Effector memory CD4-positive, alpha-beta T cell (primary cell): Measurements from ENCODE around the gene ZCCHC24.

Experiments used
- DNase-seq, 3 donors: peaks; one replicate each; pipeline ENCODE4 v3.0.0-alpha.2; 2020
- H3K27ac ChIP-seq: 2 replicates; pipeline ENCODE4 v1.7.0; 2013; ENCODE audit warnings: mild to moderate bottlenecking, low read length, moderate library complexity; ENCODE audit not compliant: insufficient read depth, poor library complexity, severe bottlenecking
- H3K27me3 ChIP-seq: replicated peaks from 2 replicates; pipeline ENCODE4 v1.7.0; 2013; ENCODE audit warnings: mild to moderate bottlenecking, low read length; ENCODE audit not compliant: insufficient read depth, control insufficient read depth, poor library complexity, severe bottlenecking
- H3K36me3 ChIP-seq: 2 replicates; pipeline ENCODE4 v1.7.0; 2013; ENCODE audit warnings: mild to moderate bottlenecking, low read length, moderate library complexity; ENCODE audit not compliant: control insufficient read depth, insufficient read depth
- H3K4me1 ChIP-seq: 2 replicates; pipeline ENCODE4 v1.7.0; 2013; ENCODE audit warnings: low read length, mild to moderate bottlenecking; ENCODE audit not compliant: control insufficient read depth, insufficient read depth, poor library complexity, severe bottlenecking
- H3K4me3 ChIP-seq: 2 replicates; pipeline ENCODE4 v1.7.0; 2013; ENCODE audit warnings: low read length, low read depth, mild to moderate bottlenecking; ENCODE audit not compliant: insufficient read depth, poor library complexity, severe bottlenecking
- H3K9me3 ChIP-seq: 2 replicates; pipeline ENCODE4 v1.7.0; 2013; ENCODE audit warnings: mild to moderate bottlenecking, low read length, moderate library complexity; ENCODE audit not compliant: control insufficient read depth

The ZCCHC24 gene

GRCh38 chr10:79392020-79392398 lies 53.4 kb downstream of the ZCCHC24 start:
- Histone ChIP-seq H3K4me1 (no peaks in the 10 kb centered on the region), H3K27me3 (no peaks in the 10 kb centered on the region), H3K27ac (no peak overlapping the region), H3K9me3 (no peaks in the 10 kb centered on the region), H3K4me3 (no peak overlapping the region), H3K36me3 (no peaks in the 10 kb centered on the region)
- DNase-seq = no peak

- no peak for DNase-seq
- H3K27me3 ChIP-seq = no peaks in the 10 kb centered on the region
- H3K27ac ChIP-seq = no peak overlapping the region
- H3K4me3 ChIP-seq = no peak overlapping the region
- H3K9me3 ChIP-seq = no peaks in the 10 kb centered on the region
- no peaks in the 10 kb centered on the region for H3K36me3 ChIP-seq
- H3K4me1 ChIP-seq = no peaks in the 10 kb centered on the region
Measured at GRCh38 chr10:79391231-79392019, 54.0 kb downstream of the ZCCHC24 start.

GRCh38 chr10:79390551-79391229 lies 54.7 kb downstream of the ZCCHC24 start:
- H3K9me3 ChIP-seq = no peaks in the 10 kb centered on the region
- H3K4me3 ChIP-seq = no peak overlapping the region
- DNase-seq = no peak
- H3K4me1 ChIP-seq = no peaks in the 10 kb centered on the region
- H3K36me3 ChIP-seq = no peaks in the 10 kb centered on the region
- H3K27me3 ChIP-seq = no peaks in the 10 kb centered on the region
- H3K27ac ChIP-seq = no peak overlapping the region

GRCh38 chr10:79390057-79390456 lies 55.4 kb downstream of the ZCCHC24 start:
- no peaks in the 10 kb centered on the region for H3K9me3 ChIP-seq
- H3K4me1 ChIP-seq = no peaks in the 10 kb centered on the region
- H3K36me3 ChIP-seq = no peaks in the 10 kb centered on the region
- no peak overlapping the region for H3K4me3 ChIP-seq
- no peak for DNase-seq
- no peaks in the 10 kb centered on the region for H3K27me3 ChIP-seq
- H3K27ac ChIP-seq = no peak overlapping the region

GRCh38 chr10:79387974-79388850 lies 57.2 kb downstream of the ZCCHC24 start:
- Histone ChIP-seq H3K36me3 (no peaks in the 10 kb centered on the region), H3K27me3 (no peaks in the 10 kb centered on the region), H3K9me3 (no peaks in the 10 kb centered on the region), H3K4me1 (no peaks in the 10 kb centered on the region), H3K4me3 (no peak overlapping the region), H3K27ac (no peak overlapping the region)
- no peak for DNase-seq

GRCh38 chr10:79387466-79387973 lies 57.9 kb downstream of the ZCCHC24 start:
- DNase-seq = no peak
- Histone ChIP-seq H3K36me3 (no peaks in the 10 kb centered on the region), H3K4me3 (no peak overlapping the region), H3K9me3 (no peaks in the 10 kb centered on the region), H3K27ac (no peak overlapping the region), H3K27me3 (no peaks in the 10 kb centered on the region), H3K4me1 (no peaks in the 10 kb centered on the region)

- H3K27me3 ChIP-seq = no peaks in the 10 kb centered on the region
- no peak overlapping the region for H3K4me3 ChIP-seq
- no peaks in the 10 kb centered on the region for H3K36me3 ChIP-seq
- no peaks in the 10 kb centered on the region for H3K9me3 ChIP-seq
- no peak for DNase-seq
- no peaks in the 10 kb centered on the region for H3K4me1 ChIP-seq
- no peak overlapping the region for H3K27ac ChIP-seq
Measured at GRCh38 chr10:79386637-79387465, 58.6 kb downstream of the ZCCHC24 start.

GRCh38 chr10:79385804-79386531 lies 59.5 kb downstream of the ZCCHC24 start:
- no peak overlapping the region for H3K4me3 ChIP-seq
- no peaks in the 10 kb centered on the region for H3K4me1 ChIP-seq
- H3K27ac ChIP-seq = no peak overlapping the region
- no peaks in the 10 kb centered on the region for H3K27me3 ChIP-seq
- no peak for DNase-seq
- no peaks in the 10 kb centered on the region for H3K36me3 ChIP-seq
- no peaks in the 10 kb centered on the region for H3K9me3 ChIP-seq

GRCh38 chr10:79385392-79385795 lies 60.0 kb downstream of the ZCCHC24 start:
- no peaks in the 10 kb centered on the region for H3K36me3 ChIP-seq
- H3K27me3 ChIP-seq = no peaks in the 10 kb centered on the region
- H3K9me3 ChIP-seq = no peaks in the 10 kb centered on the region
- H3K4me1 ChIP-seq = no peaks in the 10 kb centered on the region
- no peak overlapping the region for H3K4me3 ChIP-seq
- DNase-seq = no peak
- H3K27ac ChIP-seq = no peak overlapping the region
